Astrocyte (in vitro differentiated cells and primary cell): ENCODE results near the gene KLF7. TPM values are rescaled to one million over a fixed set of nuclear protein-coding genes. Genes with fewer than 3 reads are reported as not detected.
A peak's percentile ranks its signal among the peaks of the same experiment; 100 is the strongest.

Experiments used
- DNase-seq: peaks from one replicate; pipeline ENCODE4 v3.0.0-alpha.2; 2010; ENCODE audit warnings: low read depth
- FAIRE-seq: peaks from 2 replicates; lab custom pipeline; 2011; peaks lifted over from hg19 to GRCh38; lab: Jason Lieb, UNC
- H2AFZ ChIP-seq: 2 replicates; pipeline ENCODE4 v1.6.0; 2012; ENCODE audit warnings: low read depth, low read length, inconsistent platforms
- H3K27ac ChIP-seq: 2 replicates; pipeline ENCODE4 v1.5.1; 2011; ENCODE audit warnings: low read depth, low read length, inconsistent platforms
- H3K27me3 ChIP-seq: 2 replicates; pipeline ENCODE4 v1.6.0; 2011; ENCODE audit warnings: low read length, inconsistent platforms; ENCODE audit not compliant: insufficient read depth
- H3K36me3 ChIP-seq: 2 replicates; pipeline ENCODE4 v1.5.1; 2011; ENCODE audit warnings: low read length, inconsistent platforms; ENCODE audit not compliant: insufficient read depth
- H3K4me1 ChIP-seq: 2 replicates; pipeline ENCODE4 v1.5.1; 2011; ENCODE audit warnings: low read length, inconsistent platforms; ENCODE audit not compliant: insufficient read depth
- H3K4me2 ChIP-seq: 2 replicates; pipeline ENCODE4 v1.6.0; 2012; ENCODE audit warnings: low read length, inconsistent platforms
- H3K4me3 ChIP-seq: 2 replicates; pipeline ENCODE4 v1.5.1; 2011; ENCODE audit warnings: low read depth, mild to moderate bottlenecking, low read length, inconsistent platforms; ENCODE audit not compliant: insufficient read depth
- H3K79me2 ChIP-seq: 2 replicates; pipeline ENCODE4 v1.6.0; 2012; ENCODE audit warnings: mild to moderate bottlenecking, low read length, inconsistent platforms; ENCODE audit not compliant: insufficient read depth
- H3K9ac ChIP-seq: 2 replicates; pipeline ENCODE4 v1.6.0; 2012; ENCODE audit warnings: mild to moderate bottlenecking, low read length, inconsistent platforms
- H3K9me3 ChIP-seq: 2 replicates; pipeline ENCODE4 v1.5.1; 2012; ENCODE audit warnings: low read depth, mild to moderate bottlenecking, low read length, inconsistent platforms; ENCODE audit not compliant: insufficient read depth
- H4K20me1 ChIP-seq: 2 replicates; pipeline ENCODE4 v1.6.0; 2012; ENCODE audit warnings: low read length, inconsistent platforms; ENCODE audit not compliant: insufficient read depth
- H3K27ac Mint-ChIP-seq: one replicate; pipeline ENCODE4 v1.8.0; 2021; ENCODE audit warnings: mild to moderate bottlenecking, mixed read lengths; ENCODE audit not compliant: unreplicated experiment
- H3K27me3 Mint-ChIP-seq: one replicate; pipeline ENCODE4 v1.8.0; 2021; ENCODE audit warnings: low read depth, mixed read lengths; ENCODE audit not compliant: unreplicated experiment
- H3K36me3 Mint-ChIP-seq: one replicate; pipeline ENCODE4 v1.8.0; 2021; ENCODE audit warnings: low read depth, mixed read lengths; ENCODE audit not compliant: unreplicated experiment
- H3K4me1 Mint-ChIP-seq: one replicate; pipeline ENCODE4 v1.8.0; 2021; ENCODE audit warnings: low read depth, mixed read lengths; ENCODE audit not compliant: unreplicated experiment
- H3K4me3 Mint-ChIP-seq: one replicate; pipeline ENCODE4 v1.8.0; 2021; ENCODE audit warnings: mild to moderate bottlenecking, moderate library complexity, mixed read lengths; ENCODE audit not compliant: unreplicated experiment
- H3K9me3 Mint-ChIP-seq: one replicate; pipeline ENCODE4 v1.8.0; 2021; ENCODE audit warnings: mild to moderate bottlenecking, mixed read lengths; ENCODE audit not compliant: unreplicated experiment
- EZH2 ChIP-seq: IDR thresholded peaks from 2 replicates; pipeline ENCODE4 v1.6.1; 2012; ENCODE audit warnings: mild to moderate bottlenecking, low read length, inconsistent platforms; ENCODE audit not compliant: insufficient read depth
- total RNA-seq: library from RNA; stranded (reverse); gene quantifications from 2 replicates; pipeline ENCODE4 v1.2.1, GENCODE V29; 2021
- TF ChIP-seq, protein P1 (sequence below): IDR thresholded peaks from 2 replicates; pipeline ENCODE4 v1.5.1; 2011; ENCODE audit warnings: low read depth, mild to moderate bottlenecking, inconsistent platforms, low read length, moderate library complexity; ENCODE audit not compliant: insufficient read depth

KLF7 gene
- total RNA-seq, 1 donor from 2014 or later = 81.2 TPM

DNA sequence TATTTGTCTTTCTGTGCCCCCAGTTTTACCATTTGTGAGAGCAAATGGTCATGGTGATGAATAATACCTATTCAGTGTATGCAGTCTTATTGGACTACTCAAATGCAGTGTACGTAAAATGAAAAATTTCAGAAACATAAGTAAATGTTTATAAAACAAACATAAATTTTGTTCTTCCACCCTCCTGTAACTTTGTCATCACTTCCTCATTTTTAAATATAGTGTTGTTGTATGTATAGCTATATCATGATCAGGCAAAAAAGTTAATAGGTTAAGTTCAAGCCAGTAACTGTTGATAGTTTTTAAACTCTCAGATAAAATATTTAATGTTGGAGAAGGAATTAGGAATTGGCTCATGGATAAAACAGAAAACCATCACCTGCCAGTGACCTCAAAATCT, 93.2 kb downstream of the KLF7 start:
- DNase-seq (no peak), FAIRE-seq (no peak)
- Mint-ChIP-seq H3K9me3 (no peaks in the 10 kb centered on the region), H3K27me3 (no peaks in the 10 kb centered on the region), H3K4me1 (peaks cover 19% of the 10 kb centered on the region), H3K36me3 (peaks cover 7% of the 10 kb centered on the region), H3K4me3 (no peak overlapping the region), H3K27ac (no peak overlapping the region)
- H3K27ac ChIP-seq = no peak overlapping the region
- peaks cover 30% of the 10 kb centered on the region for H4K20me1 ChIP-seq
- H3K9ac ChIP-seq = no peak overlapping the region
- no peaks in the 10 kb centered on the region for H3K9me3 ChIP-seq
- no peaks in the 10 kb centered on the region for H3K27me3 ChIP-seq
- no peak overlapping the region for H2AFZ ChIP-seq
- peaks cover 5% of the 10 kb centered on the region for H3K36me3 ChIP-seq
- H3K4me2 ChIP-seq = no peak overlapping the region
- no peaks in the 10 kb centered on the region for H3K79me2 ChIP-seq
- no peak overlapping the region for H3K4me3 ChIP-seq
- no peak for TF ChIP-seq EZH2
- TF ChIP-seq, protein P1, sequence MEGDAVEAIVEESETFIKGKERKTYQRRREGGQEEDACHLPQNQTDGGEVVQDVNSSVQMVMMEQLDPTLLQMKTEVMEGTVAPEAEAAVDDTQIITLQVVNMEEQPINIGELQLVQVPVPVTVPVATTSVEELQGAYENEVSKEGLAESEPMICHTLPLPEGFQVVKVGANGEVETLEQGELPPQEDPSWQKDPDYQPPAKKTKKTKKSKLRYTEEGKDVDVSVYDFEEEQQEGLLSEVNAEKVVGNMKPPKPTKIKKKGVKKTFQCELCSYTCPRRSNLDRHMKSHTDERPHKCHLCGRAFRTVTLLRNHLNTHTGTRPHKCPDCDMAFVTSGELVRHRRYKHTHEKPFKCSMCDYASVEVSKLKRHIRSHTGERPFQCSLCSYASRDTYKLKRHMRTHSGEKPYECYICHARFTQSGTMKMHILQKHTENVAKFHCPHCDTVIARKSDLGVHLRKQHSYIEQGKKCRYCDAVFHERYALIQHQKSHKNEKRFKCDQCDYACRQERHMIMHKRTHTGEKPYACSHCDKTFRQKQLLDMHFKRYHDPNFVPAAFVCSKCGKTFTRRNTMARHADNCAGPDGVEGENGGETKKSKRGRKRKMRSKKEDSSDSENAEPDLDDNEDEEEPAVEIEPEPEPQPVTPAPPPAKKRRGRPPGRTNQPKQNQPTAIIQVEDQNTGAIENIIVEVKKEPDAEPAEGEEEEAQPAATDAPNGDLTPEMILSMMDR = no peak
- H3K4me1 ChIP-seq = no peaks in the 10 kb centered on the region

DNA sequence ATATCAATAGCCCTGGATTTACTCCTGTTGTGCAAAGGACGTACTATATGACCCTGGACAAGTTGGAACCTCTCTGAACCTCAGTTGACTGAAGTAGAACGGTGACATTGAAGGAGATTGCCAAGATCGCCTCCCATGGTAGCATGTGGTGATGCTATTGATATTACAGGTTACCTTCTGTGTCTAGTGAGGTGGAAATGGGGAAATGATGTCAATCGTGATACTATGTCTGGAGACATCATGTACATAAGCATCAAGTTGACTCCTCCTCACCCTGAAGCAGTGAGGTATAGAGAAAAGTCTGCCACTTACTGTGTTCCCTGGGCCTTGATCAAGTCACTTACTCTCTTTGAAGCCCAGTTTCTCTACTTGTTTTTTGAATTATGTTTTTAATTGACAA, 93.9 kb downstream of the KLF7 start:
- Histone ChIP-seq H3K79me2 (no peaks in the 10 kb centered on the region), H3K4me3 (no peak overlapping the region), H3K27me3 (no peaks in the 10 kb centered on the region), H3K4me2 (no peak overlapping the region), H3K4me1 (no peaks in the 10 kb centered on the region), H3K27ac (no peak overlapping the region), H3K36me3 (peaks cover under 1% of the 10 kb centered on the region), H4K20me1 (peaks cover 22% of the 10 kb centered on the region), H2AFZ (no peak overlapping the region), H3K9ac (no peak overlapping the region), H3K9me3 (no peaks in the 10 kb centered on the region)
- Mint-ChIP-seq H3K4me3 (no peak overlapping the region), H3K36me3 (peaks cover 7% of the 10 kb centered on the region), H3K27me3 (no peaks in the 10 kb centered on the region), H3K9me3 (no peaks in the 10 kb centered on the region), H3K27ac (no peak overlapping the region), H3K4me1 (peaks cover 26% of the 10 kb centered on the region)
- TF ChIP-seq EZH2 = no peak
- TF ChIP-seq, protein P1 = no peak
- FAIRE-seq = peak; percentile 17
- no peak for DNase-seq

DNA sequence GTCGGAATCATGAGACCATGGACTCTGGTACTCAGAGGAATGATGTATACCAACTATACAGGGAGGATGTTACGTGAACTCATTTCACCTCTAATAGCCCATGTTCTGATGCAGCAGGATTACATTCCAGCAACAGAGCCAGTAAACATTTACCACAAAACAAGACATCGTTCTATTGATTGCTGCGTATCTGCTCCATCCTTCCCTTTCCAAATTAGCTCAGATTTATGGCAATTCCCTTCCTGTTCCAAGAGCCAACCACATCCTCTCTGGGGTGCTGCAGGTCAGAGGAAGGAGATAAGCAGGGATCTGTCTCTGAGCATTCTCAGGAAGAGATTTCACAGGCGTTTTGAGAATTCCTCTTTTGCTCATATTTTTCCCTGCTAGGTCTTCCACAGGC, 98.3 kb downstream of the KLF7 start:
- no peak overlapping the region for H2AFZ ChIP-seq

More for the DNA sequence above, 98.3 kb downstream of the KLF7 start:
- Histone ChIP-seq H3K4me3 (no peak overlapping the region), H4K20me1 (no peaks in the 10 kb centered on the region), H3K27ac (no peak overlapping the region), H3K4me2 (no peak overlapping the region), H3K27me3 (no peaks in the 10 kb centered on the region), H3K9me3 (no peaks in the 10 kb centered on the region), H3K36me3 (no peaks in the 10 kb centered on the region), H3K9ac (no peak overlapping the region), H3K4me1 (no peaks in the 10 kb centered on the region), H3K79me2 (no peaks in the 10 kb centered on the region)
- no peak overlapping the region for H3K4me3 Mint-ChIP-seq
- no peaks in the 10 kb centered on the region for H3K27me3 Mint-ChIP-seq
- no peak for DNase-seq
- no peaks in the 10 kb centered on the region for H3K9me3 Mint-ChIP-seq
- peaks cover 2% of the 10 kb centered on the region for H3K36me3 Mint-ChIP-seq
- H3K27ac Mint-ChIP-seq = no peak overlapping the region
- TF ChIP-seq, protein P1 = no peak
- no peak for TF ChIP-seq EZH2
- H3K4me1 Mint-ChIP-seq = peaks cover 14% of the 10 kb centered on the region
- FAIRE-seq = no peak
